Fibroblast of lung (primary cell): Measurements from ENCODE around the gene PDZD2. TPM values are rescaled to one million over a fixed set of nuclear protein-coding genes. Genes with fewer than 3 reads are reported as not detected.
A peak's percentile ranks its signal among the peaks of the same experiment; 100 is the strongest.

ENCODE experiments used
- DNase-seq, 2 donors: peaks; one replicate each; pipeline versions ENCODE4 v3.0.0 to v3.0.0-alpha.2; 2010; ENCODE audit warnings: low read depth in 2 of 2
- H2AFZ ChIP-seq: 2 replicates; pipeline ENCODE4 v1.5.1; 2012; ENCODE audit warnings: low read length, control low read depth, inconsistent platforms
- H3K27ac ChIP-seq: 2 replicates; pipeline ENCODE4 v1.5.1; 2011; ENCODE audit warnings: low read length, control low read depth; ENCODE audit not compliant: insufficient read depth
- H3K27me3 ChIP-seq: 2 replicates; pipeline ENCODE4 v1.5.1; 2011; ENCODE audit warnings: mild to moderate bottlenecking, low read length; ENCODE audit not compliant: control insufficient read depth, insufficient read depth
- H3K36me3 ChIP-seq: 2 replicates; pipeline ENCODE4 v1.5.1; 2011; ENCODE audit warnings: low read length; ENCODE audit not compliant: control insufficient read depth, insufficient read depth
- H3K4me1 ChIP-seq: 2 replicates; pipeline ENCODE4 v1.5.1; 2011; ENCODE audit warnings: low read length; ENCODE audit not compliant: control insufficient read depth, insufficient read depth; ENCODE audit errors: extremely low read depth
- H3K4me2 ChIP-seq: 2 replicates; pipeline ENCODE4 v1.5.1; 2011; ENCODE audit warnings: low read length, control low read depth; ENCODE audit not compliant: insufficient read depth; ENCODE audit errors: extremely low read depth
- H3K4me3 ChIP-seq, 4 experiments: fragments of 200-600 bp in 1 of 4; sonication (generic) in 1 of 4; replicated peaks in 1 of 4; 2 replicates each; pipeline ENCODE4 v1.5.1; 2011 to 2016; ENCODE audit warnings: low read length in 4 of 4, low read depth in 3 of 4, mild to moderate bottlenecking in 3 of 4, control low read depth in 2 of 4, inconsistent platforms in 1 of 4, mixed read lengths in 1 of 4; ENCODE audit not compliant: insufficient read depth in 1 of 4; ENCODE audit errors: control extremely low read depth in 1 of 4
- H3K79me2 ChIP-seq: 2 replicates; pipeline ENCODE4 v1.5.1; 2012; ENCODE audit warnings: mild to moderate bottlenecking, low read length, inconsistent platforms; ENCODE audit not compliant: control insufficient read depth, insufficient read depth
- H3K9ac ChIP-seq: 2 replicates; pipeline ENCODE4 v1.5.1; 2011; ENCODE audit warnings: mild to moderate bottlenecking, low read length, control low read depth; ENCODE audit not compliant: insufficient read depth
- H3K9me3 ChIP-seq: 2 replicates; pipeline ENCODE4 v1.5.1; 2012; ENCODE audit warnings: low read depth, low read length; ENCODE audit not compliant: control insufficient read depth, insufficient read depth
- H4K20me1 ChIP-seq: 2 replicates; pipeline ENCODE4 v1.5.1; 2011; ENCODE audit warnings: low read length; ENCODE audit not compliant: control insufficient read depth, insufficient read depth; ENCODE audit errors: extremely low read depth
- CTCF ChIP-seq, 2 donors: IDR thresholded peaks in 1 of 2; conservative IDR thresholded peaks in 1 of 2; 1 replicate in 1 of 2; 2 replicates in 1 of 2; pipeline ENCODE4 v1.5.1; 2011 to 2012; ENCODE audit warnings: low read length in 2 of 2, control low read depth in 1 of 2, inconsistent platforms in 1 of 2, low read depth in 1 of 2, mild to moderate bottlenecking in 1 of 2
- EZH2 ChIP-seq: IDR thresholded peaks from 2 replicates; pipeline ENCODE4 v1.5.1; 2012; ENCODE audit warnings: low read length, control low read depth, mild to moderate bottlenecking; ENCODE audit errors: missing control alignments
- polyA plus RNA-seq, 2 donors: library from polyadenylated mRNA; depleted of rRNA in 1 of 2; stranded (reverse) in 1 of 2; unstranded in 1 of 2; fragments of >200 nt; gene quantifications; 2 replicates each; pipeline ENCODE4 v1.2.1, GENCODE V29; 2011 to 2012; ENCODE audit warnings: missing spikeins in 1 of 2
- total RNA-seq: library from RNA; depleted of rRNA; stranded (reverse); fragments of >200 nt; gene quantifications from 2 replicates; pipeline ENCODE4 v1.2.1, GENCODE V29; 2014

Gene PDZD2
- total and polyA plus RNA-seq, 2 donors (not counting 1 experiment from before 2014, with no cell fraction given), result 0.33 to 0.40 TPM

GRCh38 chr5:31990701-31991110 is 351.8 kb downstream of the PDZD2 start:
- no peak for TF ChIP-seq CTCF (conservative IDR thresholded peaks at IDR 0.05 in 1 of 2, IDR thresholded peaks at IDR 0.05 in 1 of 2; ENCODE audit: low read depth in 1 of 2, low read length in 2 of 2)
- no peak for TF ChIP-seq EZH2
- H3K9ac ChIP-seq, result no peak overlapping the region
- no peaks in the 10 kb centered on the region for H3K79me2 ChIP-seq
- H3K9me3 ChIP-seq, result no peaks in the 10 kb centered on the region
- no peaks in the 10 kb centered on the region for H3K36me3 ChIP-seq
- no peak overlapping the region for H3K4me3 ChIP-seq
- no peak overlapping the region for H3K27ac ChIP-seq
- no peak overlapping the region for H3K4me2 ChIP-seq
- no peaks in the 10 kb centered on the region for H3K27me3 ChIP-seq
- H3K4me1 ChIP-seq, result peaks cover 18% of the 10 kb centered on the region
- no peak overlapping the region for H2AFZ ChIP-seq
- H4K20me1 ChIP-seq, result no peaks in the 10 kb centered on the region
- DNase-seq, result no peak

GRCh38 chr5:31992377-31992776 is 353.4 kb downstream of the PDZD2 start:
- Histone ChIP-seq H3K4me1 (peaks cover 18% of the 10 kb centered on the region), H4K20me1 (no peaks in the 10 kb centered on the region), H3K27me3 (no peaks in the 10 kb centered on the region), H3K4me3 (no peak overlapping the region), H3K36me3 (no peaks in the 10 kb centered on the region), H3K9ac (no peak overlapping the region), H3K27ac (no peak overlapping the region), H3K4me2 (no peak overlapping the region), H2AFZ (no peak overlapping the region), H3K9me3 (no peaks in the 10 kb centered on the region), H3K79me2 (no peaks in the 10 kb centered on the region)
- TF ChIP-seq CTCF (conservative IDR thresholded peaks at IDR 0.05 in 1 of 2, IDR thresholded peaks at IDR 0.05 in 1 of 2; ENCODE audit: low read depth in 1 of 2, low read length in 2 of 2) (no peak), EZH2 (no peak)
- DNase-seq, result no peak

- peak overlapping the region; percentile 41 for H3K4me2 ChIP-seq
- H3K9me3 ChIP-seq, result no peaks in the 10 kb centered on the region
- no peak overlapping the region for H3K4me3 ChIP-seq
- peaks cover 15% of the 10 kb centered on the region for H3K4me1 ChIP-seq
- H4K20me1 ChIP-seq, result no peaks in the 10 kb centered on the region
- DNase-seq, result peak; percentile 6 to 86
- no peak overlapping the region for H2AFZ ChIP-seq
- H3K27ac ChIP-seq, result no peak overlapping the region
- H3K27me3 ChIP-seq, result no peaks in the 10 kb centered on the region
- no peaks in the 10 kb centered on the region for H3K79me2 ChIP-seq
- no peak overlapping the region for H3K9ac ChIP-seq
- TF ChIP-seq EZH2, result no peak
- H3K36me3 ChIP-seq, result no peaks in the 10 kb centered on the region
These were observed 354.4 kb downstream of the PDZD2 start for GRCh38 chr5:31993165-31993961.
